ES-I3 (cell line): ENCODE measurements around the gene BIN1.

Experiments
- H3K36me3 ChIP-seq: 2 replicates; pipeline ENCODE4 v1.6.1; 2013; ENCODE audit warnings: mild to moderate bottlenecking, low read length, control low read depth, moderate library complexity; ENCODE audit not compliant: insufficient read depth
- H3K4me1 ChIP-seq: 2 replicates; pipeline ENCODE4 v1.6.1; 2013; ENCODE audit warnings: mild to moderate bottlenecking, control low read depth, low read length; ENCODE audit not compliant: insufficient read depth
- H3K9ac ChIP-seq: 2 replicates; pipeline ENCODE4 v1.6.1; 2013; ENCODE audit warnings: low read depth, mild to moderate bottlenecking, low read length, moderate library complexity
- H3K9me3 ChIP-seq: 2 replicates; pipeline ENCODE4 v1.6.1; 2013; ENCODE audit warnings: mild to moderate bottlenecking, low read length, moderate library complexity; ENCODE audit not compliant: control insufficient read depth, insufficient read depth

Gene BIN1

GRCh38 chr2:127084611-127085316, 22.2 kb downstream of the BIN1 start:
- Histone ChIP-seq H3K9me3 (no peaks in the 10 kb centered on the region), H3K9ac (no peak overlapping the region; the same call in 1 of the 2 replicates), H3K4me1 (peaks cover 28% of the 10 kb centered on the region), H3K36me3 (no peaks in the 10 kb centered on the region)

- H3K4me1 ChIP-seq: peaks cover 31% of the 10 kb centered on the region
- no peaks in the 10 kb centered on the region for H3K36me3 ChIP-seq
- no peak overlapping the region; the same call in 1 of the 2 replicates for H3K9ac ChIP-seq
- no peaks in the 10 kb centered on the region for H3K9me3 ChIP-seq
Measured at GRCh38 chr2:127083819-127084503, 23.0 kb downstream of the BIN1 start.

GRCh38 chr2:127082974-127083373, 24.0 kb downstream of the BIN1 start:
- no peaks in the 10 kb centered on the region for H3K9me3 ChIP-seq
- H3K4me1 ChIP-seq: peaks cover 33% of the 10 kb centered on the region
- no peak overlapping the region for H3K9ac ChIP-seq
- H3K36me3 ChIP-seq: no peaks in the 10 kb centered on the region

GRCh38 chr2:127081826-127082633, 24.9 kb downstream of the BIN1 start:
- H3K36me3 ChIP-seq: no peaks in the 10 kb centered on the region
- no peaks in the 10 kb centered on the region for H3K9me3 ChIP-seq
- no peak overlapping the region for H3K9ac ChIP-seq
- peaks cover 33% of the 10 kb centered on the region for H3K4me1 ChIP-seq

GRCh38 chr2:127080938-127081755, 25.8 kb downstream of the BIN1 start:
- Histone ChIP-seq H3K4me1 (peaks cover 33% of the 10 kb centered on the region), H3K36me3 (no peaks in the 10 kb centered on the region), H3K9ac (no peak overlapping the region)

GRCh38 chr2:127080226-127080937, 26.6 kb downstream of the BIN1 start:
- Histone ChIP-seq H3K36me3 (no peaks in the 10 kb centered on the region), H3K9ac (no peak overlapping the region), H3K4me1 (peaks cover 33% of the 10 kb centered on the region)

More at GRCh38 chr2:127080938-127081755, 25.8 kb downstream of the BIN1 start:
- H3K9me3 ChIP-seq: no peaks in the 10 kb centered on the region

GRCh38 chr2:127079358-127079920, 27.5 kb downstream of the BIN1 start:
- Histone ChIP-seq H3K4me1 (peaks cover 25% of the 10 kb centered on the region), H3K9ac (no peak overlapping the region), H3K9me3 (no peaks in the 10 kb centered on the region), H3K36me3 (no peaks in the 10 kb centered on the region)

More at GRCh38 chr2:127080226-127080937, 26.6 kb downstream of the BIN1 start:
- no peaks in the 10 kb centered on the region for H3K9me3 ChIP-seq

GRCh38 chr2:127078666-127079270, 28.2 kb downstream of the BIN1 start:
- Histone ChIP-seq H3K4me1 (peaks cover 19% of the 10 kb centered on the region), H3K9ac (no peak overlapping the region), H3K9me3 (no peaks in the 10 kb centered on the region), H3K36me3 (no peaks in the 10 kb centered on the region)

GRCh38 chr2:127078028-127078427, 28.9 kb downstream of the BIN1 start:
- no peaks in the 10 kb centered on the region for H3K36me3 ChIP-seq
- no peaks in the 10 kb centered on the region for H3K9me3 ChIP-seq
- H3K4me1 ChIP-seq: peaks cover 17% of the 10 kb centered on the region; the same call in 1 of the 2 replicates
- H3K9ac ChIP-seq: no peak overlapping the region

- no peaks in the 10 kb centered on the region for H3K9me3 ChIP-seq
- no peaks in the 10 kb centered on the region for H3K36me3 ChIP-seq
- H3K4me1 ChIP-seq: peaks cover 13% of the 10 kb centered on the region; the same call in 1 of the 2 replicates
- no peak overlapping the region for H3K9ac ChIP-seq
Measured at GRCh38 chr2:127076924-127077323, 30.0 kb downstream of the BIN1 start.

GRCh38 chr2:127076290-127076689, 30.7 kb downstream of the BIN1 start:
- Histone ChIP-seq H3K9ac (no peak overlapping the region), H3K9me3 (no peaks in the 10 kb centered on the region), H3K4me1 (peaks cover 6% of the 10 kb centered on the region; the same call in 1 of the 2 replicates)

GRCh38 chr2:127075821-127076220, 31.1 kb downstream of the BIN1 start:
- H3K4me1 ChIP-seq: peaks cover 5% of the 10 kb centered on the region; the same call in 1 of the 2 replicates
- no peak overlapping the region for H3K9ac ChIP-seq
- no peaks in the 10 kb centered on the region for H3K9me3 ChIP-seq
- no peaks in the 10 kb centered on the region for H3K36me3 ChIP-seq

More at GRCh38 chr2:127076290-127076689, 30.7 kb downstream of the BIN1 start:
- H3K36me3 ChIP-seq: no peaks in the 10 kb centered on the region

GRCh38 chr2:127074936-127075335, 32.0 kb downstream of the BIN1 start:
- Histone ChIP-seq H3K4me1 (peaks cover 5% of the 10 kb centered on the region; the same call in 1 of the 2 replicates), H3K9me3 (no peaks in the 10 kb centered on the region)

More at GRCh38 chr2:127074936-127075335, 32.0 kb downstream of the BIN1 start:
- Histone ChIP-seq H3K36me3 (no peaks in the 10 kb centered on the region), H3K9ac (no peak overlapping the region)
